ENCODE results near the gene SLC8A1.

Gene SLC8A1

DNA sequence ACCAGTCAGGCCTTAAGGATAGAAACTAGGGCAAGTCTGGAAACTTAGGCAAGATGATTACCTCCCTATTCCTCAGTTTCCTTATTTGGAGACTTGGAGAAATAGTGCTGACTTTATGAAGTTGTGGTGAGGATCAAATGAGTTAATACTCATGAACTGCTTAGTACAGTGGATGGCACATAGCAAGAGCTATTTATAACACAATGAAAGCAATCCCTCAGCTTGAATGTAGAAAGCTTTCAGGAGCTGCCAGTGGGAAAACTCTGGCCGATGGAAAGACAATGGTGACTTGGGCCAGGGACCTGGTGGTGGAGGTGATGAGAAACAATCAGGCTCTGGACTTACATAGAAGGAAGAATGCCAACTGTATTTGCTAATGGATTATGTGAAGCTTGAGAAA lies 403.4 kb downstream of the SLC8A1 start:
- DNase-seq (ENCODE audit: low read depth in 2 of 2): no peak

DNA sequence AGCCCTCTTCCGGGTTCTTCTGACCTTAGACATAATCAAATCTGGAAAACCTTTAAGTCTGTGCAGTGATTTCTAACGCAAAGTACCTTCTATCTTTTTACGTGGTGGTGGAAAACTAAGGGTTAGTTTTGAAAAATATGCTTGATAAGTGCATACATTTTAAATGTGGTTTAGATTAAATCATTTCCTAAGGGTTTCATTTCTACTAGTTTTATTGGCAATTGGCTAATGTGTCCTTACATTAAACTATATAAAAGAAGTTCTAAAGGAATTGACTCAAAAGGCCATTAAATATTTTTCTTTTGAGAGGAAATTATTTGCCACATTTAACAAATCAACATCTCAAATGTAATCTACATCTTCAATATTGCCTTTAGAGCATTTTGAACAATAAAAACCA lies 404.5 kb downstream of the SLC8A1 start:
- DNase-seq (ENCODE audit: low read depth in 2 of 2): no peak

All from stimulated activated CD4-positive, alpha-beta T cell treated with anti-CD3 and anti-CD28 coated beads, Interleukin-1b, Interleukin-23, amount 100 ng/mL, for 4 hours (primary cell).